HEK293T (cell line): ENCODE results near the gene TNIP1.

ENCODE experiments used
- CTBP1 ChIP-seq: fragments of 450-650 bp; IDR thresholded peaks from 2 replicates; pipeline ENCODE4 v1.6.1; 2016; ENCODE audit warnings: borderline replicate concordance
- FOXA1 ChIP-seq: fragments of 450-650 bp; IDR thresholded peaks from 2 replicates; pipeline ENCODE4 v1.6.1; 2016; ENCODE audit warnings: mild to moderate bottlenecking
- FOXK2 ChIP-seq: fragments of 450-650 bp; IDR thresholded peaks from 2 replicates; pipeline ENCODE4 v1.6.1; 2016; ENCODE audit warnings: mild to moderate bottlenecking
- HDGF ChIP-seq: fragments of 450-650 bp; IDR thresholded peaks from 2 replicates; pipeline ENCODE4 v1.6.1; 2017; ENCODE audit warnings: antibody characterized with exemption, borderline replicate concordance
- L3MBTL2 ChIP-seq: fragments of 450-650 bp; conservative IDR thresholded peaks from 2 replicates; pipeline ENCODE4 v1.6.1; 2016; ENCODE audit warnings: mild to moderate bottlenecking
- PKNOX1 ChIP-seq: fragments of 450-650 bp; IDR thresholded peaks from 2 replicates; pipeline ENCODE4 v1.6.1; 2016
- SUZ12 ChIP-seq: fragments of 450-650 bp; IDR thresholded peaks from 2 replicates; pipeline ENCODE4 v1.6.1; 2016; ENCODE audit warnings: mild to moderate bottlenecking
- TARDBP ChIP-seq: fragments of 450-650 bp; IDR thresholded peaks from 2 replicates; pipeline ENCODE4 v1.6.1; 2016

- no peak for TF ChIP-seq FOXK2
- no peak for TF ChIP-seq L3MBTL2
- no peak for TF ChIP-seq FOXA1
- no peak for TF ChIP-seq TARDBP
- TF ChIP-seq PKNOX1 = no peak
- no peak for TF ChIP-seq SUZ12
- TF ChIP-seq HDGF = no peak
- no peak for TF ChIP-seq CTBP1
Observed at GRCh38 chr5:151104795-151105194, 24.0 kb upstream of the TNIP1 start.
